ENCODE results near the gene COG5. TPM values are rescaled to one million over a fixed set of nuclear protein-coding genes. Genes with fewer than 3 reads are reported as not detected.

COG5 gene
- total and polyA plus RNA-seq, 12 donors: 4.4 to 43.8 (median 32.8) TPM

DNA sequence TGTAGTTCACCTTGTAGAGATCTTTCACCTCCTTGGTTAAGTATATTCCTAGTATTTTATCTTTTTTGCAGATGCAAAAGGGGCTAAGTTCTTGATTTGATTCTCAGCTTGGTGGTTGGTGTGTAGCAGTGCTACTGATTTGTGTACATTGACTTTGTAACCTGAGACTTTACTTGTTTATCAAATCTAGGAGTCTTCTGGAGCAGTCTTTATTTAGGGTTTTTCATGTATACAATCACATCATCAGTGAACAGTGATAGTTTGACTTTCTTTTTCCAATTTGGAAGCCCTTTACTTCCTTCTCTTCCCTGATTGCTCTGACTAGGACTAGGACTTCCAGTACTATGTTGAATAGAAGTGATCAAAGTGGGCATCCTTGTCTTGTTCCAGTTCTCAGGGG lies 60.0 kb downstream of the COG5 start:
- H3K9me3 ChIP-seq (replicated peaks in 1 of 3): no peaks in the 10 kb centered on the region
- intact Hi-C loops (cut with DNase I): no loop called here
- no peak for DNase-seq
- H3K27ac ChIP-seq: no peak overlapping the region
- TF ChIP-seq, protein P1, sequence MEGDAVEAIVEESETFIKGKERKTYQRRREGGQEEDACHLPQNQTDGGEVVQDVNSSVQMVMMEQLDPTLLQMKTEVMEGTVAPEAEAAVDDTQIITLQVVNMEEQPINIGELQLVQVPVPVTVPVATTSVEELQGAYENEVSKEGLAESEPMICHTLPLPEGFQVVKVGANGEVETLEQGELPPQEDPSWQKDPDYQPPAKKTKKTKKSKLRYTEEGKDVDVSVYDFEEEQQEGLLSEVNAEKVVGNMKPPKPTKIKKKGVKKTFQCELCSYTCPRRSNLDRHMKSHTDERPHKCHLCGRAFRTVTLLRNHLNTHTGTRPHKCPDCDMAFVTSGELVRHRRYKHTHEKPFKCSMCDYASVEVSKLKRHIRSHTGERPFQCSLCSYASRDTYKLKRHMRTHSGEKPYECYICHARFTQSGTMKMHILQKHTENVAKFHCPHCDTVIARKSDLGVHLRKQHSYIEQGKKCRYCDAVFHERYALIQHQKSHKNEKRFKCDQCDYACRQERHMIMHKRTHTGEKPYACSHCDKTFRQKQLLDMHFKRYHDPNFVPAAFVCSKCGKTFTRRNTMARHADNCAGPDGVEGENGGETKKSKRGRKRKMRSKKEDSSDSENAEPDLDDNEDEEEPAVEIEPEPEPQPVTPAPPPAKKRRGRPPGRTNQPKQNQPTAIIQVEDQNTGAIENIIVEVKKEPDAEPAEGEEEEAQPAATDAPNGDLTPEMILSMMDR (IDR thresholded peaks at IDR 0.05): no peak
- TF ChIP-seq POLR2A (IDR thresholded peaks at IDR 0.05): no peak
- H3K4me3 ChIP-seq: no peak overlapping the region
- no peaks in the 10 kb centered on the region for H3K36me3 ChIP-seq (replicated peaks in 1 of 2)
- H3K27me3 ChIP-seq: no peaks in the 10 kb centered on the region
- no peaks in the 10 kb centered on the region for H3K4me1 ChIP-seq (replicated peaks in 1 of 2)

DNA sequence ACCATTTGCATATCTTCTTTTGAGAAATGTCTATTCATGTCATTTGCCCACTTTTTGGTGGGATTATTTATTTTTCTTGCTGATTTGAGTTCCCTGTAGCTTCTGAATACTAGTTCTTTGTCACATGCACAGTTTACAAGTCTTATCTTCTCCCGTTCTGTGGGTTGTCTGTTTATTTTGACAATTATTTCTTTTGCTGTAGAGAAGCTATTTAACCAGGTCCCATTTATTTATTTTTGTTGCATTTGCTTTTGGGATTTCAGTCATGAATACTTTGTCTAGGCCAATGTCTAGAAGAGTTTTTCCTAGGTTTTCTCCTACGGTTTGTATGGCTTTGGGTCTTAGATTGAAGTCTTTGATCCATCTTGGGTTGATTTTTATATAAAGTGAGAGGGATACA lies 60.9 kb downstream of the COG5 start:
- DNase-seq: no peak
- WGBS, 4 donors: 89 to 97% (median 92%) methylated on average over 2 of the region's 2 CpGs
- Histone ChIP-seq H3K36me3 (replicated peaks in 1 of 2) (no peaks in the 10 kb centered on the region), H3K27me3 (no peaks in the 10 kb centered on the region), H3K4me3 (no peak overlapping the region), H3K4me1 (replicated peaks in 1 of 2) (no peaks in the 10 kb centered on the region), H3K9me3 (replicated peaks in 1 of 3) (no peaks in the 10 kb centered on the region), H3K27ac (no peak overlapping the region)
- TF ChIP-seq, protein P1 (IDR thresholded peaks at IDR 0.05): no peak
- no peak for TF ChIP-seq POLR2A (IDR thresholded peaks at IDR 0.05)
- intact Hi-C loops (cut with DNase I): no loop called here

- intact Hi-C loops (cut with DNase I): no loop called here
- 92 to 96% (median 94%) methylated on average over 3 of the region's 3 CpGs for WGBS, 4 donors
- H3K27me3 ChIP-seq: no peaks in the 10 kb centered on the region
Measured at GRCh38 chr7:107502154-107502553, 61.6 kb downstream of the COG5 start.

GRCh38 chr7:107501593-107501992 lies 62.1 kb downstream of the COG5 start:
- no peaks in the 10 kb centered on the region for H3K27me3 ChIP-seq
- no peak overlapping the region for H3K27ac ChIP-seq
- H3K4me3 ChIP-seq: no peak overlapping the region
- no peaks in the 10 kb centered on the region for H3K36me3 ChIP-seq (replicated peaks in 1 of 2)
- TF ChIP-seq POLR2A (IDR thresholded peaks at IDR 0.05): no peak
- TF ChIP-seq, protein P1 (IDR thresholded peaks at IDR 0.05): peak in 5 of 6 experiments; percentile 14 to 39 (median 36)
- DNase-seq: peak in 1 of 7 donors; percentile 20
- 76 to 100% (median 97%) methylated on average over 1 of the region's 1 CpG for WGBS, 4 donors
- H3K9me3 ChIP-seq (replicated peaks in 1 of 3): no peaks in the 10 kb centered on the region
- intact Hi-C loops (cut with DNase I): no loop called here
- no peaks in the 10 kb centered on the region for H3K4me1 ChIP-seq (replicated peaks in 1 of 2)

More at GRCh38 chr7:107502154-107502553, 61.6 kb downstream of the COG5 start:
- H3K4me1 ChIP-seq (replicated peaks in 1 of 2): no peaks in the 10 kb centered on the region
- H3K9me3 ChIP-seq (replicated peaks in 1 of 3): no peaks in the 10 kb centered on the region
- DNase-seq: no peak
- H3K36me3 ChIP-seq (replicated peaks in 1 of 2): no peaks in the 10 kb centered on the region
- TF ChIP-seq POLR2A (IDR thresholded peaks at IDR 0.05): no peak
- TF ChIP-seq, protein P1 (IDR thresholded peaks at IDR 0.05): no peak
- H3K27ac ChIP-seq: no peak overlapping the region
- no peak overlapping the region for H3K4me3 ChIP-seq

Measured in adrenal gland (tissue), 12 donors.